Nephron progenitor cell (in vitro differentiated cells): ENCODE results near the gene CCDC102A.
A peak's percentile ranks its signal among the peaks of the same experiment; 100 is the strongest.

Experiments
- DNase-seq: peaks from one replicate; pipeline ENCODE4 v3.0.0; 2021
- H3K27ac Mint-ChIP-seq: 2 replicates; pipeline ENCODE4 v1.8.0; 2021; ENCODE audit warnings: mild to moderate bottlenecking, moderate library complexity, mixed read lengths
- H3K27me3 Mint-ChIP-seq: 2 replicates; pipeline ENCODE4 v1.8.0; 2021; ENCODE audit warnings: mild to moderate bottlenecking, low read depth, mixed read lengths; ENCODE audit not compliant: poor library complexity
- H3K36me3 Mint-ChIP-seq: 2 replicates; pipeline ENCODE4 v1.8.0; 2021; ENCODE audit warnings: low read depth, mixed read lengths
- H3K4me1 Mint-ChIP-seq: 2 replicates; pipeline ENCODE4 v1.8.0; 2021; ENCODE audit warnings: mixed read lengths
- H3K4me3 Mint-ChIP-seq: 2 replicates; pipeline ENCODE4 v1.8.0; 2021; ENCODE audit warnings: mild to moderate bottlenecking, moderate library complexity, mixed read lengths
- H3K9me3 Mint-ChIP-seq: 2 replicates; pipeline ENCODE4 v1.8.0; 2021; ENCODE audit warnings: mild to moderate bottlenecking, moderate library complexity, mixed read lengths
- TF ChIP-seq, protein P1 (sequence below): fragments of 200-600 bp; sonication (generic); IDR thresholded peaks from 2 replicates; pipeline ENCODE4 v1.5.0; 2021; ENCODE audit warnings: antibody characterized with exemption

CCDC102A gene

DNA sequence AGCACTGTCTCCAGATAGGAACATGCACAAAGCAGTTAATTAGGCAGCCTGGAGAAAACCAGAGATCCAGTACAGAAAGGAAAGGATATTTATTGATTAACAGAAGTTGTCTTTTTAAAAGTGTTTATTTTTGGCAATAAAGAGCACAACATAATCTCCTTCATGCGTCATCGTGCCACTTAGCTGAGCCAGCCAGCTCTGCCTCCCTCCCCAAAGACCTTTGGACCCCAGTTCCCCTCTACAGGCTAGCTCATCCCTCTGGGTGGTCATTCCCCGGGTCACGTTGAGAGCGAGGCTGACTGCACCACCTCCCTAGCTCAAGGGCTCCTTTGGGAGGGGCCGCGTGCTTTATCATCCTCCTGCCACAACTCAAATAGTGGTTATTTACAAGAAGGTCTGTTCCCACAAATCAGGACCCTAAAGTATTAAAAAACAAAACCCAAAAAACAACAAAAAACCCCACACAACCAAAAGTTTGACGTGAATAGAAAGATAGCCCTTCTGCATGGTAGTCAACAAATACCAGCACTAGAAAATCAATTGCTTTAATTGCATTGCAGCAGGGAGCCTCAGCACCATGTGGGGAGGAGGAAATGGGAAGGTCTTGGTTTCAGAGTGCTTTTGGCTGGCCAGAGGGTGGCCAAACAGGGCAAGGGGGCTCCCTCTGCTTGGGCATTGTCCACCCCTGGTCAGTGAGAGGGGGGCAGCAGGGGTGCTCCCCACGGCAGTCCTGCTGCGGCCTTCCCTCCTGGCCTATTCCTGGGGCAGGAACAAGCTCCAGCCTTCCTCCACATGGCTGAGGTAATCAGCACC is 64.3 kb downstream of the CCDC102A start:
- H3K36me3 Mint-ChIP-seq = peaks cover 35% of the 10 kb centered on the region
- peak overlapping the region; percentile 90 for H3K27ac Mint-ChIP-seq
- no peaks in the 10 kb centered on the region for H3K27me3 Mint-ChIP-seq
- no peaks in the 10 kb centered on the region for H3K9me3 Mint-ChIP-seq
- DNase-seq = peak; percentile 38
- no peak overlapping the region for H3K4me3 Mint-ChIP-seq
- H3K4me1 Mint-ChIP-seq = peaks cover 37% of the 10 kb centered on the region
- TF ChIP-seq, protein P1, sequence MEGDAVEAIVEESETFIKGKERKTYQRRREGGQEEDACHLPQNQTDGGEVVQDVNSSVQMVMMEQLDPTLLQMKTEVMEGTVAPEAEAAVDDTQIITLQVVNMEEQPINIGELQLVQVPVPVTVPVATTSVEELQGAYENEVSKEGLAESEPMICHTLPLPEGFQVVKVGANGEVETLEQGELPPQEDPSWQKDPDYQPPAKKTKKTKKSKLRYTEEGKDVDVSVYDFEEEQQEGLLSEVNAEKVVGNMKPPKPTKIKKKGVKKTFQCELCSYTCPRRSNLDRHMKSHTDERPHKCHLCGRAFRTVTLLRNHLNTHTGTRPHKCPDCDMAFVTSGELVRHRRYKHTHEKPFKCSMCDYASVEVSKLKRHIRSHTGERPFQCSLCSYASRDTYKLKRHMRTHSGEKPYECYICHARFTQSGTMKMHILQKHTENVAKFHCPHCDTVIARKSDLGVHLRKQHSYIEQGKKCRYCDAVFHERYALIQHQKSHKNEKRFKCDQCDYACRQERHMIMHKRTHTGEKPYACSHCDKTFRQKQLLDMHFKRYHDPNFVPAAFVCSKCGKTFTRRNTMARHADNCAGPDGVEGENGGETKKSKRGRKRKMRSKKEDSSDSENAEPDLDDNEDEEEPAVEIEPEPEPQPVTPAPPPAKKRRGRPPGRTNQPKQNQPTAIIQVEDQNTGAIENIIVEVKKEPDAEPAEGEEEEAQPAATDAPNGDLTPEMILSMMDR = no peak

DNA sequence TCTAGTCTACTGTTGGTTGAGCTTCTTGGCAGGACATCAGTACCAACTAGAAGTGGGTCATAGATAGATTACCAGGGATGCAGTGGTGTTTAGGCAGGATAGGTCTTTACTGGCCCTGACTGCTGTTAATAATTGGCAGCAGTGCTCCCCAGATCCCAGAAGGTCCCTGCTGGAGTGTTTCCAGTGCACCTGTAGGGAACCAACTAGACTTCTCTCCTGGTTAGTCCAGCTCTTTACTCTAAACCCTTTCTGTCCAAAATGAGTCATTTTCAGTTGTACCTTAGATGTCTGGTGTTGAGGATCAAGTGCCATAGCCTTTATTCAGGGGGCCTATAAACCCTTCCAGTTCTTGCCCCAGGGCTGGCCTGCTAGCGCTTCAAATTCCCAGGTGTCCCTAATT is 65.2 kb downstream of the CCDC102A start:
- H3K9me3 Mint-ChIP-seq = no peaks in the 10 kb centered on the region
- TF ChIP-seq, protein P1 = no peak
- H3K36me3 Mint-ChIP-seq = peaks cover 36% of the 10 kb centered on the region
- peaks cover 31% of the 10 kb centered on the region for H3K4me1 Mint-ChIP-seq
- DNase-seq = no peak
- H3K27ac Mint-ChIP-seq = no peak overlapping the region
- no peaks in the 10 kb centered on the region for H3K27me3 Mint-ChIP-seq
- H3K4me3 Mint-ChIP-seq = no peak overlapping the region

DNA sequence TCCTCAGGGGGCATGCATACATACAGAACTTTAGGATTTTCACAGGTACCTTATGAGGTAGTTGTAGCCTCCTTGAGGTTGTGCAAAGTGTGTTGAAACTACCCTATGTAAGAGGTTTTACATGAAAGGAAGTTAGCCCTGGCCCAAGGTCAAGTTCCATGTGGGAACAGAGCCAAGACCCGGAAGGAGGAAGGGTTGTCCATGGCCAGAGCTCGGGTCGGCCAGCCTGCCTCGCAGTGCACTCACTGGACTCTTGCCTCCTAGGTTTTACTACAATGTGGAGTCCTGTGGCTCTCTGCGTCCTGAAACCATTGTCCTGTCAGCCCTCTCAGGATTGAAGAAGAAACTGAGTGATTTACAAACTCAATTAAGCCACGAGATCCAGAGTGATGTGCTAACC is 65.7 kb downstream of the CCDC102A start:
- DNase-seq = no peak
- Mint-ChIP-seq H3K9me3 (no peaks in the 10 kb centered on the region), H3K27ac (no peak overlapping the region), H3K4me1 (peaks cover 28% of the 10 kb centered on the region), H3K4me3 (no peak overlapping the region), H3K27me3 (no peaks in the 10 kb centered on the region), H3K36me3 (peaks cover 41% of the 10 kb centered on the region)
- TF ChIP-seq, protein P1 = no peak

DNA sequence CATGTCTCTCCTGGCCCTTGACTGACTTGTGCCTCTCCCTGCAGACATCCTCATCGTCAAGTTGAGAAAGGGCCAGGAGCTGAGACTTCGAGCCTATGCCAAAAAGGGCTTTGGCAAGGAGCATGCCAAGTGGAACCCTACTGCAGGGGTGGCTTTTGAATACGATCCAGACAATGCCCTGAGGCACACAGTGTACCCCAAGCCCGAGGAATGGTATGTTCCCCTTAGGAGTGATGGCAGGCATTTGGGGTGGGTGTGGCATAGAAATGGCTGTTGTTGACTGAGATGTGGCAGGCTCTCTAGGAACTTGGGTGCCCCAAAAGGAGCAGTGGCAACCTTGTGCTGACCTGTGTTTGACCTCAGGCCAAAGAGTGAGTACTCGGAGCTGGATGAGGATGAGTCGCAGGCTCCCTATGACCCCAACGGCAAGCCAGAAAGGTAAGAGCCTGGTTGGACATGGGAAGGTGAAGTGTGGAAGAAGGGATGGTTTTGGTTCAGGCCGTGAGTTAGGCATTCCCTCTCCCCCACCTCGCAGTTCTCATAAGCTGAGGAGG is 66.4 kb downstream of the CCDC102A start:
- H3K9me3 Mint-ChIP-seq = no peaks in the 10 kb centered on the region
- H3K36me3 Mint-ChIP-seq = peaks cover 47% of the 10 kb centered on the region
- TF ChIP-seq, protein P1 = no peak
- no peaks in the 10 kb centered on the region for H3K27me3 Mint-ChIP-seq
- peaks cover 28% of the 10 kb centered on the region for H3K4me1 Mint-ChIP-seq
- H3K27ac Mint-ChIP-seq = no peak overlapping the region
- no peak for DNase-seq
- H3K4me3 Mint-ChIP-seq = no peak overlapping the region

DNA sequence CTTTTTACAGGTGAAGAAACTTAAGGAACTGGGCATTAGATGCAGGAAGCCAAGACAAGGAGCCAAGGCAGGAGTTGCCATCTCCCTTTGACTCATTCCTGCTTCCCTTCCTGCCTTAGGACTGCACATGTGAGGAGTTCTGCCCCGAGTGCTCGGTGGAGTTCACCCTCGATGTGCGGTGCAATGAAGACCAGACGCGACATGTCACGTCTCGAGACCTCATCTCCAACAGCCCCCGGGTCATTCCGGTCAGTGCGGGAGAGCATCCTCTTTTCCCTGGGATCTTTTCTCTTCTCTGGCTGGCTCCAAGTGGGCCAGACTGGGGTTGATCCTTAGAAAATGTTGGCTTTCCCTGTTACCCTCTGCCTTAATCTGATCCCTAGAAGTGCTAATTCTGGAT is 67.3 kb downstream of the CCDC102A start:
- no peak overlapping the region for H3K27ac Mint-ChIP-seq
- H3K36me3 Mint-ChIP-seq = peaks cover 52% of the 10 kb centered on the region
- no peaks in the 10 kb centered on the region for H3K27me3 Mint-ChIP-seq
- TF ChIP-seq, protein P1 = no peak
- no peak overlapping the region for H3K4me3 Mint-ChIP-seq
- no peaks in the 10 kb centered on the region for H3K9me3 Mint-ChIP-seq
- DNase-seq = no peak
- peaks cover 31% of the 10 kb centered on the region for H3K4me1 Mint-ChIP-seq

DNA sequence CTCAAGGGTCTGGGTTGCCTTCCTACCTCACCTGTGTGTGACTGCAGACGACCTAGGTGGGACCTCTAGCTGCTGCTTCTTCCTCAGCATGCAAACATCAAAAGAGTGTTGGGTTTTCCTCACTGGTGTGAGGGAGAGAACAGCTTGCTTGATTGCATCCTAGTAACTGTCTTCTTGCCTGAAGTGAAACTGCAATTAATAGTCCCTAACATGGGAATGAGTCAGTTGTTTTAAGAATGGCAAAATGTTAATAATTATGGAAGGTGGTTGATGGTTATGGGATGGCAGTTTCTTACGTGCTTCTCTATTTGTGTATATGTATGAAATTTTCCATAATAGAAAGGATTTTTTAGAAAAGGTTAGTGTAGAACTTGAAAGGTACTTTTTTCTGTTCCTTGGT is 68.0 kb downstream of the CCDC102A start:
- H3K27ac Mint-ChIP-seq = no peak overlapping the region
- H3K4me1 Mint-ChIP-seq = peaks cover 38% of the 10 kb centered on the region
- TF ChIP-seq, protein P1 = no peak
- H3K27me3 Mint-ChIP-seq = no peaks in the 10 kb centered on the region
- H3K36me3 Mint-ChIP-seq = peaks cover 54% of the 10 kb centered on the region
- no peaks in the 10 kb centered on the region for H3K9me3 Mint-ChIP-seq
- DNase-seq = no peak
- no peak overlapping the region for H3K4me3 Mint-ChIP-seq
